IPS-15b (cell line): ENCODE results near the gene CEBPE.

Source experiments
- H3K27me3 ChIP-seq: one replicate; pipeline ENCODE4 v1.6.1; 2013; ENCODE audit warnings: low read length; ENCODE audit not compliant: control insufficient read depth, insufficient read depth
- H3K36me3 ChIP-seq: one replicate; pipeline ENCODE4 v1.6.1; 2013; ENCODE audit warnings: low read length; ENCODE audit not compliant: control insufficient read depth, insufficient read depth
- H3K4me1 ChIP-seq: one replicate; pipeline ENCODE4 v1.6.1; 2013; ENCODE audit warnings: mild to moderate bottlenecking, low read length; ENCODE audit not compliant: control insufficient read depth, insufficient read depth
- H3K4me3 ChIP-seq: one replicate; pipeline ENCODE4 v1.5.1; 2013; ENCODE audit warnings: low read depth, low read length
- H3K9ac ChIP-seq: one replicate; pipeline ENCODE4 v1.6.1; 2013; ENCODE audit warnings: low read depth, mild to moderate bottlenecking, low read length
- H3K9me3 ChIP-seq: one replicate; pipeline ENCODE4 v1.6.1; 2013; ENCODE audit warnings: mild to moderate bottlenecking, low read length; ENCODE audit not compliant: control insufficient read depth, insufficient read depth

The CEBPE gene

DNA sequence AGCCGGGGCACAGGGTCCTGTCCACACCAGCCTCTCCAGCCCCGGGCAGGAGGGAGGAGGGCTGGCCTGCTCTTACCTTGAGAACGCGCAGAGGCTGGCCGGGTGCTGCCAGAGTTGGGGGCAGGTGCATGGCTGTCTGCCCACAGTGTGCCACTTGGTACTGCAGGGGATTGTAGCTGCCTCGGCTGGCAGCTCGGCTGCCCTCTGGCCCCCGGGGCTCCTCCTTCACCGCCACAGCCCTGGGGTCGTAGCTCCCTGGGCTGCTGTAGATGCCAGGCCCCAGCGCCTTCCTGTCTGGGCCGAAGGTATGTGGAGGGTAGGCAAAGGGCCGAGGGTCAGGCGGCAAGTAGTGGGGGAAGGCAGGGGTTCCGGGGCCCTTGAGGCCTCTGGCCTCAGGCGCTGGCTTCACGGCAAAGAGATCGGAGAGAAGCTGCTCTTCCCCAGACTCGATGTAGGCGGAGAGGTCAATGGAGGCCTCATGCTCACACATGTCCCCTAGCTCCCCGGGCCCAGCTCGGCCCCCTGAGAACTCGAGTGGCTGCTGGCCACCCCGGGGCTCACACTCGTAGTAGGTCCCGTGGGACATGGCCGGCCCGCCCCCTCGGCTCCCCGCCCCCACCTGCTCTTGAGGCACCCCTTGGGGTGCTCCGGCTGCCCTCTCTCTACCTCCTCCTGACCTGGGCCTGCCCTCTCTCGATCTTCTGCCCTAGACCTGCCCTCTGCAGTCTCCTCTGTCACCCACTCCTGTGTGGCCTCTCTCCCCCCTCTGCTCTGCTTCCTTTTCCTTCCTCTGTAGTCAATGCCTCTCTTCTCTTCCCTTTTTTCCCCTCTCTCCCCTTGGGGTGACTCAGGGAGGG lies at the start of gene CEBPE:
Gene CEBPE, minus strand, starts transcription at position 750 of the 857 bp plus-strand sequence. Its CDS starts 164 bp downstream, at position 586.
- no peak within 1 kb of the TSS for H3K4me3 ChIP-seq
- peaks cover 29% of the 10 kb centered on the region for H3K4me1 ChIP-seq
- peaks cover 4% of the 10 kb centered on the region for H3K27me3 ChIP-seq
- no peaks in the 10 kb centered on the region for H3K36me3 ChIP-seq
- H3K9ac ChIP-seq, result no peak within 1 kb of the TSS
- no peaks in the 10 kb centered on the region for H3K9me3 ChIP-seq

DNA sequence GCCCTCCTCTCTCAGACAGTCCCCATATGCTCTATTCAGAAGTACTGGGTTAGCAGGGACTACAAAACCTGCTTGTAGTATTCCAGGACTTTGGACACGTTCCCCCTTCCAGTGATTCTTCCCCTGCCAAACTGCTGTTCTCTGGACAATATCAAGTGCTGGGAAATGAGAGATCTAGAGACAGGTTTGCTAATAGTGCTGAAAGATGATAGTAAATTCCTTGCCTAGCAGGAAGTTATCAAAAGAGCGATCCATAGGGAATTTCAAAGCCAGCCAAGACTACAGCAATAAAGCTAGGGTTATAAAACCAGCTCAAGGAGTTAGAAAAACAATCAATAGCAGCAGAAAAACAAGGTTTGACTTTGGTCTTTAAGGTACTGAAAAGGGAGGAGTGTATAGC lies 49.2 kb upstream of the CEBPE start:
- Histone ChIP-seq H3K4me1 (peaks cover 3% of the 10 kb centered on the region), H3K9ac (no peak overlapping the region), H3K4me3 (no peak overlapping the region), H3K27me3 (no peaks in the 10 kb centered on the region), H3K36me3 (peaks cover 24% of the 10 kb centered on the region), H3K9me3 (no peaks in the 10 kb centered on the region)

DNA sequence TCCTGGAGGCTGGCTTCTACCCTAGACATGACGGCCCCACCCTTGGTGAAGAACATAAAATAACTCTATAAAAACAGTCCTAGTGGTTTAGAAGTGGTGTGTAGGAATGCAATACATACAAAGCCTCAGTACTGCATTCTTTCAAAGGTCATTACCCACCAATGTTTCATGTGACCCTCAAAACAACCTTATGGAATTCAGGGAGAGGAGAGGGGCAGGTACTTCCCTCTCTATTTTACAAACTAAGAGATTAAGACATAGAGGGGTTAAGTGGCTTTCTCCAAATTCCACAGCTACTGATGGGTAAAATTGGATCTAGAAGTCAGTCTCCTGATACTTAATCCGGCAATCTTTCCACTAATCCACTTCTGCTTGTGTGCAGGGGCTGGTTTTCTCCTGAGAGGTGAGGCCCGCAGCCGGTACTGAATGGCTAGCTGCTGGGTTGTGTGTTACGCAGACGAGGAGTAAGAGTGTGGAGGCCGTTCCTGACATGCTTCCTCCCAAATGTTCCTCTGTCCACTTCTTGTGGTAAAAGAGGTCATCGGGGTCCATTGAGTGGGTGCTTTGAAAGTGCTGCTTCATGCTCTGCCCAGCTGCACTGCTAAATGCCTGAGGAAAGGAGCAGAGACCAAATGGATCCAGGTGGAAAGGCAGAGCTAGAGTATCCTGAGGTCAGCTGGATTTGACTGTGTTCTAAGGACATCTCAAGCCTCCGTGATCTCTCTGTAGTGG lies 48.2 kb upstream of the CEBPE start:
- no peak overlapping the region for H3K4me3 ChIP-seq
- H3K36me3 ChIP-seq, result peaks cover 29% of the 10 kb centered on the region
- no peaks in the 10 kb centered on the region for H3K9me3 ChIP-seq
- no peaks in the 10 kb centered on the region for H3K27me3 ChIP-seq
- no peak overlapping the region for H3K9ac ChIP-seq
- H3K4me1 ChIP-seq, result peaks cover 5% of the 10 kb centered on the region

DNA sequence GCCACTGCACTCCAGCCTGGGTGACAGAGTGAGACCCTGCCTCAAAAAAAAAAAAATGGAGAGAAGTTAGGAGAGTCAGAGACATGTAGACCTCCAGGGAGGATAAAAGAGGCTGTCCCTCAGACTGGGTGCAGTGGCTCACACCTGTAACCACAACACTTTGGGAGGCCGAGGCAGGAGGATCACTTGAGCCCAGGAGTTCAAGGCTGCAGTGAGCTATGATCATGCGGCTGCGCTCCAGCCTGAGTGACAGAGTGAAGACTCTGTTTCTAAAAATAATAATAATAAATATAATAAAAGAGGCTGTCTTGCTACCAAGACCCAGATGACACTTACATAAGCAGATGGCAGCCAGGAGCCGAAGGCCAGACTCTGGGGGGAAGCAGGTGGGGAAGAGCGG lies 45.9 kb upstream of the CEBPE start:
- Histone ChIP-seq H3K36me3 (peaks cover 29% of the 10 kb centered on the region), H3K4me1 (peaks cover 14% of the 10 kb centered on the region), H3K27me3 (no peaks in the 10 kb centered on the region), H3K9me3 (no peaks in the 10 kb centered on the region), H3K9ac (no peak overlapping the region), H3K4me3 (no peak overlapping the region)

DNA sequence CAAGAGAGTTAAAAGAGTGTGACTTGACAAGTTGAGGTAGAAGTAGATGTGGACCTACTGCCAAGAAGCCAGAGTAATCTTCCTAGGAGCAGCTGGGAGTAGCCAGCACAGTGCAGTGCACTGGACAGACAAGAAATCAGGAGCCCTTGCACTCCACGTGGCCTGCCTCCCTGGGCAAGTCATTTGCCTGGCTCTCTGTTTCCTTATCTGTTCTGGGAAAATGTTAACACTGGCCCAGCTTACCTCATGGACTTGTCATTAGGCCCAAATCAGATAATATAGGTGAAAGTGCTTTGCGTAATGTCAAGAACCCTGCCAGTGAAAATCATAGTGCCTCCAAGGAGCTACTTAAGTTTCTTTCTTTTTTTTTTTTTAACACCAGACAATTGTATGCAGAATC lies 45.2 kb upstream of the CEBPE start:
- no peaks in the 10 kb centered on the region for H3K27me3 ChIP-seq
- H3K4me1 ChIP-seq, result peaks cover 21% of the 10 kb centered on the region
- H3K4me3 ChIP-seq, result no peak overlapping the region
- peaks cover 29% of the 10 kb centered on the region for H3K36me3 ChIP-seq
- no peaks in the 10 kb centered on the region for H3K9me3 ChIP-seq
- H3K9ac ChIP-seq, result no peak overlapping the region

DNA sequence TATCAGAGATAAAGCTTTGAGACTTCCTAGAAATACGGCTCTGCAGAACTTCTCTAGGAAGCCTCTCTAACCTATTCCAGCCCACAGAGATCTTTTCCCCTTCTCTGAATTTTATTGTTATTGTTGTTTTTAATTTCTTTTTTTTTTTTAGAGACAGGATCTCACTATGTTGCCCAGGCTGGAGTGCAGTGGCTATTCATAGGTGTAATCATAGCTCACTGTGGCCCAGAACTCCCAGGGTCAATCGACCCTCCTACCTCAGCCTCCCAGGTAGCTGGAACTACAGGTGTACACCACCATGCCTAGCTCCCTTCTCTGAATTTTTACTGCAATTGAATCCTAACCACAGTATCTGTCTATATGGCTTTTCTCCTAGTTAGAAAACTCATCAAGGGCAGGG lies 44.8 kb upstream of the CEBPE start:
- H3K36me3 ChIP-seq, result peaks cover 29% of the 10 kb centered on the region
- no peaks in the 10 kb centered on the region for H3K27me3 ChIP-seq
- H3K9ac ChIP-seq, result no peak overlapping the region
- no peak overlapping the region for H3K4me3 ChIP-seq
- no peaks in the 10 kb centered on the region for H3K9me3 ChIP-seq
- peaks cover 25% of the 10 kb centered on the region for H3K4me1 ChIP-seq

DNA sequence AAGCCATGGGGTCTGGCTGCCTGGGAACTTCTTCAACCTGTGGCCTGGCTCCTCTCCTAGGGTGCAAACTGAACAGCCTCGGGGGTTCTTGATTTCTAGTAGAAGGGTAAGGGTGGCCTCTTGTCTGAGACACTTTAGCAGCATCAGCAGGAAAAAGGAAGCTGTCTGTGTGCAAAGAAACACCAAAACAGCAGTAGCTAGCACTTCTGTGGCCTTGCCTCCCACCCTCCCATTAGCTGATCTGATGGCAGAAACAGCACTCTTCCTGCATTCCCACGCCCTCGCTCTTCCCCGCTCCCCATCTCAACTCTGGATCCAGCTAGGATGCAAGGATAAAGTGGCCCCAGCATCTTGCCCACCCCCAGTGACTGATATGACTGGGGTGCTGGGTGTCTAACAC lies 43.7 kb upstream of the CEBPE start:
- H3K27me3 ChIP-seq, result no peaks in the 10 kb centered on the region
- no peak overlapping the region for H3K9ac ChIP-seq
- H3K4me3 ChIP-seq, result no peak overlapping the region
- no peaks in the 10 kb centered on the region for H3K9me3 ChIP-seq
- peaks cover 28% of the 10 kb centered on the region for H3K4me1 ChIP-seq
- peaks cover 28% of the 10 kb centered on the region for H3K36me3 ChIP-seq

DNA sequence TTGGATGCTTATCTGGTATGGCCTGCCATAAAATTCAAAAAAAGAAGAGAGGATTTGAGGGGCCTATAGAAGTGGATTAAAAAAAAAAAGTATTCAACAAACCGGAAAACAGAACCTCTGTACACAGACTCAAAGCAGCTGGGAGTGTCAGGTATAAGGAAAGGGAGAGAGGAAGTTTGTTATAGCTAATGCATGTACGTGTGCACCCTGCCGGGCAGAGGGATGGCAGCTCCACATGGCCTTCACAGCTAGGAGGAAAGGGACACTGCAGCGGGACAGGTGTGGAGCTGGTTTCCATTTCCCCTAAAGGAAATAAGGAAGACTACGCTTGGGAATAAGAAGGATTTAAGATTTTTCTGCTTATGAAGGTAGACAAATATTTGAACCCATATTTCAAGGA lies 43.0 kb upstream of the CEBPE start:
- H3K4me3 ChIP-seq, result no peak overlapping the region
- H3K4me1 ChIP-seq, result peaks cover 26% of the 10 kb centered on the region
- H3K36me3 ChIP-seq, result peaks cover 21% of the 10 kb centered on the region
- no peaks in the 10 kb centered on the region for H3K27me3 ChIP-seq
- no peaks in the 10 kb centered on the region for H3K9me3 ChIP-seq
- no peak overlapping the region for H3K9ac ChIP-seq

DNA sequence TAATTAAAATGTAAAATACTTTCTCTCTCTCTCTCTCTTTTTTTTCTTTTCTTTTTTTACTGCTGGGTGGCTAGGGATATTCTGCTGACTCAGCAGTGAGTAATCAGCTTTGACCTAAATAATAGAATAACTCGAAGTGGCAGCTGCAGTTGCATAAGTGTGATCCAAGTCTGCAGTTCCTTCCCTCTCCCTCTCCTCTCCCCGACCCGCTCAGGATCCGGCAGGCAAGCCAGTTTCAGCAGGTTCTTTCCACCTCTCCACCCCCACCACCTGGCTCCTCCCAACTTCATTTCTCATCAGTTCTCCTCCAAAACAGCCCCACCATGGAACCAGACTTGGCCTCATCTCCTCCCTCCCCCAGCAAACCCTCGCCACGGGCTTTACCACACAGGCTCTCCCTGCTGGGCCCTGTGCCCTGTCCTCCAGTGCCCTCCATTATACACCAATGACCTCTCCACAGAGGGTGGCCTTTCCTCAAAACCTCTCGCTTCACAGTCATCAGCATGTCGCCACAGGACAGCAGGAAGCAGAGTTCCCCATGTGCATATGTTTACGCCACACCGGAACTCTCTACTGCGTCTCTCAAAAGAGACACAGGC lies 42.0 kb upstream of the CEBPE start:
- Histone ChIP-seq H3K9me3 (no peaks in the 10 kb centered on the region), H3K27me3 (no peaks in the 10 kb centered on the region), H3K4me3 (no peak overlapping the region), H3K9ac (peak overlapping the region; percentile 2), H3K36me3 (peaks cover 16% of the 10 kb centered on the region), H3K4me1 (peaks cover 26% of the 10 kb centered on the region)

DNA sequence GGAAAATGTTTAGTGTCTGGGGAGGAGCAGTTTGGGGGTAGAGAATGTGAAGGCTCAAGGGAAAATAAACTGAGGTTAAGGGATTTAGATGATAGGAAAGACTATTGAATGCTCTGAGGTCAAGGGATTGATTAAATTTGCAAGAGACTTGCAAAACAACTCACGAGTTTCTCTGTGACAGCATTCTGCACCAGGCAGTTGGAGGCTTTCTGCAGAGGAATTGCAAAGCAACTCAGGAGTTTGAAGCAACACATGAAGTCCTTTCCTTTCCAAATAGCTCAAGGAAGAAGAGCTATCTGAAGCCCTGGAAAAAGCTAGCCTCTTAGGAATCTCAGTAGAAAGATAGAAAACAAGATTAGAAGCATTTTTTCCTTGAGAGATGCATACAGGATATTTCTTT lies 40.5 kb upstream of the CEBPE start:
- Histone ChIP-seq H3K36me3 (peaks cover 9% of the 10 kb centered on the region), H3K27me3 (no peaks in the 10 kb centered on the region), H3K9me3 (no peaks in the 10 kb centered on the region), H3K4me3 (no peak overlapping the region), H3K4me1 (peaks cover 32% of the 10 kb centered on the region), H3K9ac (no peak overlapping the region)

DNA sequence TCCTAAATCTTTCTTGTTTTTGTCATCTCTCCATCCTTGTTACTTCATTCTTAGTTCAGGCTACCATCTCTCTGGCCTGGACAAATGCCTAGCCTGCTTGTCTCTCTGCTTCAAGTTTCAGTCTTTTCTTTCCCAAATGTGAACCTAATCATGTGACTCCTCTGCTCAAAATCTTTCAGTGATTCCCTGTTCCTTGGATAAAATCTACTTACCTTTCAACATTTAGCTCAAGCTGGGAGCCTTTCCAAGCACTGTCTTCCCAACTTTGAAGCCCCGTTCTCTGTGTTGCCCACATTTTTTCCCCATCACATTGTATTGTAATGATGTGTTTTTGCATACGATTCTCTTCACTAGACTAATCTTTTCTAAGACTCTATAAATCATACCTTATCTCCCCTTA lies 39.7 kb upstream of the CEBPE start:
- Histone ChIP-seq H3K4me3 (no peak overlapping the region), H3K27me3 (no peaks in the 10 kb centered on the region), H3K36me3 (peaks cover 5% of the 10 kb centered on the region), H3K9me3 (no peaks in the 10 kb centered on the region), H3K4me1 (peaks cover 34% of the 10 kb centered on the region), H3K9ac (no peak overlapping the region)
